NOMO-1 (cell line): ENCODE data around the gene KATNAL1.

Experiments used
- DNase-seq, 2 experiments: peaks; one replicate each; lab custom pipeline; 2025; ENCODE audit not compliant: unreplicated experiment in 2 of 2; lab: John Stamatoyannopoulos, UW

The KATNAL1 gene

DNA sequence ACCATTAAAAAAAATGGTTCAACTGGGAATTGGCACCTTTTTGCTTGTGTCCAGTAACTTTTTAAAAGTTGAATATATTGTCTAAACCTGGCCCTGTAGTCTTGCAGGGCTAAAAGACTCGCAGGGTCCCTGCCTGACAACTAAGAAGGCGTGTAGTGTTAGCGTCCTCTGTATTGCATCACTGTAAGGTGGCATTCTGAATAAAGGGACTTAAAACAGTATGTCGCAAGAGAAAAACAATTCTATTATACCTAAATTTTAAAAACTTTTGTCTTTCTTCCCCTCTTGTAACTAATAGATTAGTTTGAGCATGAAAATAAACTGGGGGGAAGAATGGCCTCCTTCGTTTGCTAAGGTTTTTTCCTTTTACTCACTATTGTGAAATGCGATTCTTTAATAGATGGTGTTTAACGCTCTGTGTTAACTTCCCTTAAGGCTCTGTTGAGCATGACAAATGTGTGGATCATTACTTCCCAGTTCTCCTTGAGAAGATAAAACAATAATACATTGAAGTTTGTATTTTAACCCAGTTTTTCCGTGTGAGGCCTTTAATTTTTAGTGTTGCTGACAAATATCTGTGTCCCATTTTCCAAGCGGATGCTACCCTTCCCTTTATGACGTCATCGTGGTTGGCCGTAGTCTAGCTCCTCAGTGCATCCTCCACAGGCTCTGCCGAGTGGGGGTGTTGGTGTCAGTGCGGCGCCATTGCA, 134.6 kb downstream of the KATNAL1 start:
- DNase-seq: peak; percentile 46 to 78

DNA sequence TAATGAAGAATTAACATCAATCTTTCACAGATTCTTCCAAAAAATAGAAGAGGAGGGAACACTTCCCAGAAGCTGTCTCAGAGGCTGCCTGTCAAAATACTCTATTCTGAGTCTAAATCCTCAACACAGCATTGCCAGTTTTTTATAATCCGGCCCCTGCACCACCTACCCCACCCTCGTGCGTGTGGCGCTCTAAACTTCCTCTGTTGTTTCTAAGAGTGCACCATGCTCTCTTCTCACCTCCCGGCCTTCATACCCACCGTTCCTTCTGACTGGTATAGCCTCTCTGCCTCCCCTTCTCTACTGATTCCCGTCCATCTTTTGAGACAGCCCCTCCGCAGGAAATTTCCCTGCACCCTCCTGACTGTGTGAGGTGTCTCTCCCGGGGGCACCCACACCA, 136.8 kb downstream of the KATNAL1 start:
- no peak for DNase-seq

DNA sequence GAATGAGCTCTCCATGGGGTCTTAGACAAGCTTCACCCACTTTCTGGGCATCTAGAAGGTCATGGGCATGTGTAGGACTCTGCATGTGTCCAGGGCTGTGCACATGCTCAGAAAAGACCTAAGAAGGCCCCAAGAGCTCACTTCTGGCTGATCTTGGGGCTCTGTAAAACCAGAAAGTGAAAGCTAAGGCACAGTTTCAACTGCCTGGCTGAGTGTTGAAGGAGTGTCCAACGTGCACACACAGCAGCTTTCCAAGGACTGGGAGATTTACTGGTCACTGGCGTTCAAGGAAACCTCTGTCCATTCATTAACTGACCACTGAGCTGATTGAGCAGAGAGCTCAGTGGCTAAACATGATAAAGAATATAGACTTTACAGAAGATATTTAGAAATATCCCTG, 137.9 kb downstream of the KATNAL1 start:
- no peak for DNase-seq

DNA sequence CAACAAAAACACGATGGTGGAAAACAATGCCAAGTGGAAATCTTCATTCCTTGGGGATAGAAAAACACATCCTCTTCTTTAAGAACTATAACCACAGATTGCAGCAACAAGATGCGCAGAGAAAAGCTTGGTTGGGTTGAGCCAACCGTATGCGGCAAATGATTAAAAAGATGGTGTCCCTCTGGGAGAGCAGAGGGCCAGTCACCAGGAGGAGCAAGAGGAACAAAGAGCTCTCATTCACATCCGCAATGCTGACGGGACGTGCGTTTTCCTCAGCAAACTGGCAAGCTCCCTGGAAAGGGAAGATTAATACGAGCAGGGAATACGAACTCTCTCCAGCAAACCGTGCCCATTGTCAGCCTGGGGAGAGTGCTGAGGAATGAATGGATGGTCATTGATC, 141.6 kb downstream of the KATNAL1 start:
- no peak for DNase-seq

DNA sequence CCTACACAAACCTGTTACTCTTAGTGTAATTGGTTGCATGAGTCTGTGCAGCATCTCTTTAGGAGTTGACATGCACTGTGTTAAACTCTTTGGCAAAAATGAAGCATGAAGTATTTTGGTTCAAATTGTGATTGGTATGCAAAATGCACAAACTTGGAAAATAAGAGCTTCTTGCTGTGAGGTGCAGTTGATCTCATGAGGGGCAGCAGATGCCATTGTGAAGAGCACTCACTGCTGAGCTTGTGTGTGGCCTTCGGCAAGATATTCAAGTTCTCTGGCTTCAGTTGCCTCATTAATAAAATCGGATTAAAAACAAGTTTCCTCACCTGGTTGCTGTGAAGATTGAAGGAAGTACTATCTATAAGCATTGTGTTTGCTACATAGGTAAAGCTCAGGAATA, 142.3 kb downstream of the KATNAL1 start:
- no peak for DNase-seq

DNA sequence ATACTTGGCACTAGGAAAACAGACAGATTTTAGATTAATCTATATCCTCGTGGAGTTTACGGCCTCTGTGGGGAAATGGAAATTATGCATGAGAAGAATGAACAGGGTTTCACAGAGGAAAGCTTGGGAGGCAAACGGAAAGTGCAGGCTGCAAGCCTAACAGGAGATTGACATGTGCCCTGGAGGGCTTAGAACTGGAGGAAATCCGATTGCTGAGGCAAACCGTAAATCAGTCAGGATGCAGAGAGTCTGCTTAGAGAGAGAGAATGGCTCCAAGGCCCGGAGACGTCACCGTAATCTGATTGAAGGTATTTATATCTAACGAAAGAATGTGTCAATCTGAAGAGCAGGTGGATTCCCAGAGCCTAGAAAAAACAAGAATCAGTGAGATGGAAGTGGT, 143.2 kb downstream of the KATNAL1 start:
- no peak for DNase-seq

DNA sequence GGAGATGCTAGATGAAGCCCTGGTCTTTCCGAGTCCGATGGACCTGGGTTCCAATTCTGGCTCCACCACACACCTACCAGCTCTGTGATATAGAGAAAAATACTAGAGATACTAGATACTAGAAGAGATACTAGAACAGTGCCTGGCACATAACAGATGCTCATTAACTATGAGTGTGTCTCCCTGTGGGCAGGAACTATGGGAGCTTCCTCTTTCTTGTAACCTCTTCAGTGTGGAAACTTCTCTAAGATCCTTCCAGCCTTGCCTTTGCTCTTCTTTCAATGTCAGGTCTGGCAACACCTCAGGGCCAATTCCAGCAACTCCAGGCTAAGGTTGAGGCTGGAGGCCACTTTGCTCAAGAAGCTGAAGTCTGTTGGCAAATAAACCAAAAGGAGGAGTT, 143.9 kb downstream of the KATNAL1 start:
- peak; percentile 11 to 46 for DNase-seq

DNA sequence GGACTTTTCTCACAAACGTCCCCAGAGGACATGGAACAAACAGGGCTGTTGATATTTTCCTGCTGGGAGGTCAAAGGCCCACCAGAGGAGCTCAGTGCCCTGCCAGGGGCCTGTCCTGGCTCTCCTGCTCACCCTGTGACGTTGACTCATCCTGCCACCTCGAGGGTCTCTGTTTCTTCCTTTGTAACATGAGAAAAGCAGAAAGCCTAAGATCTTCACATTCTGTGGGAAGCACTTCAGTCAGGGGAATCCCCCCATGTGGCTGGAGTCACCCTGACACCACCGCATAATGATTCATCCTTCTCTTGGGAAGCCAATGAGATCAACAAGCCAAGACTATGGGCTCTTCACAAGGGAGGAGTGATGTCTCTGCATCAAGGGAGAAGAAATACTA, 147.9 kb downstream of the KATNAL1 start:
- no peak for DNase-seq

DNA sequence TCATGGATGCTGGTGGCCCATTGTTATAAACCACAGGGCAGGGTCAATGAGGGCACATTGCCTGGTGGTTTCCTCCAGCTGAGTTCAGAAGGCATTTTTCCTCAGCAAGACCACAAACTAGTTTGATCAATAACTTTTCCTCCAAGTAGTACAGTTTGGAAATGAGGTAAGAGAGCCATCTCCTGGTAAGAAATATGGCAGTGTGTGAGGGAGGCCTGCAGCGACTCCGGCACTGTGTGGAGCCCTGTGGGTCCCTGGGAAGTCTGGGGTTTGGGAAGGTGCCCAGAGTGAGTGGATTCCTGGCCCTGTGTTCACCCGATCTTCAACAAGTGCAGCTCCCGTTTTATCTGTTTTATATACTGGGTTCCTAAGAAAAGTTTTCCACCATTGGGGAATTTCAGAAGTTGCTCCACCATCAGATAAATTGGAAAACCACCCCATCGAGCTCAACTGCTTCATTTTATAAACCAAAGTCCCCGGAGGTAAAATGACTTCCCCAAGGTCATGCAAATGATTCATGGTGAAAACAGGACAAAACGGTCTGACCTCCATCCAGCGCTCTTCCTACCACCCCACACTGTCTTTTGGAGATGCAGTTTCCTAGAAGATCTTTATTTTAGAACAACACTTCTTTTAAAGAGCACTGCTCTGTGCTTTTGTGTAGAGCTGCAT, 148.4 kb downstream of the KATNAL1 start:
- DNase-seq: no peak

DNA sequence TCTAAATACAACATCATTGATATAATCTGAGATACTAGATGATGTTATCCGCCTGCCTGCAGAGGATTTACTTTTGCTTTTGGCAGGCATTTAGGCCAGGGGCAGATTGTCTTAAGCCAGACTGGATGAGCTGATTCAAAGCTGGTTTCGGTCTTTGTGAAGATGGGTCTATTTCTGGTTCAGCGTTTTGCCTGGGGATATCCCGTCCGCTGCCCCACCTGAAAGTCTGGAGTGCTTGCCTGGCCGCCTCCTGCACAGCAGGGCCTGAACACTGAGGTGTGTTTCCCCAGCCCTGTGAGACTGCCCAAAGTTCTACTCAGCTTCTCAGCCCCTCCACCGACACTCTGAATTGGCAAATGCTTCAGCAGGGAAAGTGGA, 149.7 kb downstream of the KATNAL1 start:
- no peak for DNase-seq

DNA sequence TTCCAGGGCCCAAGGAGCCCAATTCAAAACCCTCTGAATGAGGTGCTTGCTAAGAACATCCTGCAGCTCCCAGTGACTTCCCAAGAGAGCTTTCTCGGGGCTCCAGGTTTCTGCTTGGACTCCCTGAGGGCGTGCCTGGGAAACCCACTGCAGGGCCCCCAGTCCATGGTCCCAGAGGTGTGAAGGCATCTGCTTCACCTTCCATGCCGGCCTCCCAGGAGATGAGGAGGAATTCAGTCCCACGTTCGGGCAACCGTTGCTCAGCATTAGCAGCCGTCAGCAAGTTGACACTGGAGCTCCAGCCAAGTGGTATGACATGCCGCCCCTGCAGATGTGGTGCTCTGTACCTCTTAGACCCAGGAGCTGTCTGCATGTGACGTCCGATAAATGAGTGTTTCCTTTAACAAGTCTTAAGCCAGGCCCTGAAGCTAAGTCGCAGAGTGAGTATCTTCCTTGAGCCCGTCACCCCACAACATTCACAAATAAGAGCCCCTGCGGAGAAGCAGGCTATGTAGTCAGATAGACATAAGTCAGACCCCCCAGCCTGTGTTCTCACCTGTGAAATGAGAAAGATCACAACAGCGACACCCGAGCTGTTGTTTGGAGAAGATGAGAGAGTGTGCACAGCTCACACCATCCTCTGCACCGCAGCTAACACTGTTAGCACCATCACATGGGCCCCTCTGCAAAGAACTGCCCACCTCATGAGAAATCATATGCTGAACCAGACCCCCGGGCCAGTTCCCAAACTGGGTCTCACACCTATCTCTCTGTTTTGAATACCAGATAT, 150.3 kb downstream of the KATNAL1 start:
- no peak for DNase-seq

DNA sequence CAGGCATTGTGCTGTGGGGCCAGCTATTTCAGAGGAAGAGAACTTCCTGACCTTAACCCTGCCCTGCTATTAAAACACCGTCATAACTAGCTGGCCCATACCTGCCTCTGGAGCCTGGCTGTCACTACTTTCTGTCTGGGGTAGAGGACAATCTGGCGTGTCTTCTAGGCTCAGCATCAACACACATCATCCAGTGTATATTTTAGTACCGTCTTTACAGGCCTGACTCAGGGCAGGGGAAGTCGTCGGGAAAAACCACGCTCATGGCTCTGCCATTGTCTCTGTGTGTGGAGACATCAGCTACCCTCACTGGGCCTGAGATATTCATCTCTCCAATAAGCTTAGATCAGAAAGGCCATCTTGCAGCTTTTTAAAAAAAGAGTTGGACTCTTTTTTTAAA, 151.1 kb downstream of the KATNAL1 start:
- no peak for DNase-seq

DNA sequence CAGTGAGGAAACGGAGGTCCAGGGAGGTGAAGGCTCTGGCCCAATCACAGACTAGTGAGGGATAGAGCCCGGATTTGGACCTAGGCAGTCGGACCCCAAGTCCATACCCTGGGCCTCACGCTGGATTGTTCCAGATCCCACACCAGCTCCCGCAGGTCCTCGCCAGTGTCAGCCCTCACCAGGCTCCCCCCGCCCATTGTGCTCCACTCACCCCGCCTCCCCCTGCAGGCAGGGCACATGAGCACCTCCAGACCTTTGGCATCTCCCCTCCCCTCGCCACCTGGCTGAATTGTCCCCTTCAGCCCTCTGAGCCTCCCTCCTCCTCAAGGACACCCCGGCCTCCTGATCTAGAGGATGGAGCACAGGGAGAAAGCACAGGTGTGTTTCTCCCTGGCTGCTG, 152.4 kb downstream of the KATNAL1 start:
- DNase-seq: no peak

DNA sequence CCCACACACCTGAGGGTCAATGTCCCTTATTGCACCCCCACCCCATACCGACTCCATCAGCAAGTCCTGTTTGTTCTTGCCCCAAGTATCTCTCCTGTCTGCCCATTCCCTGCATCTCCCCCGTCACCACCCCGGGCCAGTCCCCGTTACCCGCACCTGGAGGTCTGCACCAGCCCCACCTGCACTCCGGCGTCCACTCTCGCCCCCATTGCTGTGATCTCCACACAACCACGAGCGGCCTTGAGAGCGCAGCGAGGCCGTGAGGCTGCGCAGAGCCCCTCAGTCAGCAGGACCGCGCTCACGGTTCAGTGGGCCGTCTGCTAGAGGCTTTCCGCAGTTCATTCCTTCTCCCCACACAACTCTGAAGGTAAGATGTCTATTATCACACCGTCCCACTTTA, 152.8 kb downstream of the KATNAL1 start:
- no peak for DNase-seq

DNA sequence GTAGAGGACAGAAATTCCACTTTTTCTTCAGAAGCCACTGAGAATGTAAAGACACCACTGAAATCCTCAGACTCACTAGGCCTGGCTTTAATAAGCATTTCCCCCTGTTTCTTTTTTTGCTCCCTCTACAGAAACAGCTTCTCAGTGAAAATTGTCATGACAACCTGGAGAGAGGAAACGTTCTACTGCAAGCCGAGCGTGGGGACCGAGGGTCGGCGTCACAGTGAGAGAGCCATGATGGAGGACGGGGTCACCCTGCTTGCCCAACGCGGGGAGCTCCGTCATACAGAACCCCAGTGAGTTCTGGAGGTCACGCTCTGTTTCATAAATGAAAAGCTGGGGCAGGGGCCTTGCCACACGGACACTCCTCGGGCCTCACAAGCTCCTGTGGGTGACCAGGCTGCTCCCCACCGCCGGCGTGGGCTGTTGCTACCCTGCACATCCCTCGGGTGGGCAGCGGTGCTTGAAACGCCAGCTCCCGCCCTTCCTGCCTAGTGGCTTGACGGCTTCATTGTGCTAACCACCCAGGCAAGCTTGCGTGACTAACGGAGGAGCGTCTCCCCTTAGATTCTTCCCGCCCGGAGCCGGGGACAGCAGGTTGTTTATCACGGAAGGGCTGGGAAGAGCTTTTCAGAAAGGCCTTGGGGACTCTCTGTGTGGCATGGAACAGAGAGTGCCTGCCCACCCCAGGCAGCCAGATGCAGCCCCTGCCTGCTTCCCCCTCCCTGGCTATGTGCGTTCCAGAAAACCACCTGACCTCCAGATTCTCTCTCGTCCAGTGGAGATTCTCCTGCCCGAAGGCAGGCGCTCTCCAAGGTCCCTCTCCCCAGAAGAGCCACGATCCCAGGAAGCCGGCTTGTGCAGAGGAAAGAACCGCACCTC, 153.6 kb downstream of the KATNAL1 start:
- no peak for DNase-seq
